GM21825 (cell line): ENCODE data around the gene C1orf35.

Experiments
- ATAC-seq: cut with Tn5 transposase; IDR thresholded peaks from one replicate; pipeline ENCODE4 v1.9.1; 2021; ENCODE audit warnings: mild to moderate bottlenecking, moderate library complexity; ENCODE audit not compliant: unreplicated experiment

C1orf35 gene

GRCh38 chr1:228081144-228081543 lies 22.0 kb downstream of the C1orf35 start:
- no peak for ATAC-seq

GRCh38 chr1:228079601-228080263 lies 23.4 kb downstream of the C1orf35 start:
- no peak for ATAC-seq

GRCh38 chr1:228079013-228079412 lies 24.1 kb downstream of the C1orf35 start:
- no peak for ATAC-seq

GRCh38 chr1:228077565-228078330 lies 25.4 kb downstream of the C1orf35 start:
- ATAC-seq = no peak

GRCh38 chr1:228076796-228077430 lies 26.2 kb downstream of the C1orf35 start:
- ATAC-seq = no peak

GRCh38 chr1:228075801-228076271 lies 27.3 kb downstream of the C1orf35 start:
- no peak for ATAC-seq

- no peak for ATAC-seq
Observed at GRCh38 chr1:228074954-228075730, 28.0 kb downstream of the C1orf35 start.

- ATAC-seq = no peak
Observed at GRCh38 chr1:228073857-228074545, 29.1 kb downstream of the C1orf35 start.

GRCh38 chr1:228073061-228073856 lies 29.9 kb downstream of the C1orf35 start:
- ATAC-seq = no peak

GRCh38 chr1:228072658-228073043 lies 30.5 kb downstream of the C1orf35 start:
- ATAC-seq = no peak

GRCh38 chr1:228071839-228072657 lies 31.1 kb downstream of the C1orf35 start:
- no peak for ATAC-seq

GRCh38 chr1:228070851-228071250 lies 32.3 kb downstream of the C1orf35 start:
- no peak for ATAC-seq

- no peak for ATAC-seq
Observed at GRCh38 chr1:228070173-228070572, 33.0 kb downstream of the C1orf35 start.

GRCh38 chr1:228068359-228068758 lies 34.8 kb downstream of the C1orf35 start:
- ATAC-seq = no peak

- ATAC-seq = no peak
Observed at GRCh38 chr1:228066891-228067654, 36.1 kb downstream of the C1orf35 start.

GRCh38 chr1:228066416-228066815 lies 36.7 kb downstream of the C1orf35 start:
- ATAC-seq = no peak

- ATAC-seq = no peak
Observed at GRCh38 chr1:228065543-228066347, 37.4 kb downstream of the C1orf35 start.
